Ovary (tissue), 9 donors: ENCODE measurements around the gene PEX12. TPM values are rescaled to one million over a fixed set of nuclear protein-coding genes. Genes with fewer than 3 reads are reported as not detected.
A peak's percentile ranks its signal among the peaks of the same experiment; 100 is the strongest.
"Not testable (repeated sequence)": the region's sequence is repeated elsewhere in the genome, so short reads cannot be mapped to it uniquely, and the experiment has no call there.

Experiments
- DNase-seq, 5 donors: peaks; one replicate each; pipeline ENCODE4 v3.0.0-alpha.2; 2019 to 2020
- H3K27ac ChIP-seq, 2 donors: fragments of 200-600 bp; one replicate each; pipeline versions ENCODE4 v1.5.1 to v1.8.0; 2019 to 2022
- H3K27me3 ChIP-seq: fragments of 200-600 bp; one replicate; pipeline ENCODE4 v1.8.0; 2022
- H3K36me3 ChIP-seq: fragments of 200-600 bp; sonication (generic); one replicate; pipeline ENCODE4 v1.5.1; 2019
- H3K4me1 ChIP-seq: one replicate; pipeline ENCODE4 v1.8.1; 2013; ENCODE audit warnings: mild to moderate bottlenecking, moderate library complexity; ENCODE audit not compliant: insufficient read depth
- H3K4me3 ChIP-seq: fragments of 200-600 bp; sonication (generic); one replicate; pipeline ENCODE4 v1.5.1; 2017
- H3K9me3 ChIP-seq, 2 donors: fragments of 200-600 bp in 1 of 2; sonication (generic) in 1 of 2; one replicate each; pipeline versions ENCODE4 v1.5.1 to v1.8.1; 2013 to 2019; ENCODE audit warnings: mild to moderate bottlenecking in 1 of 2, moderate library complexity in 1 of 2
- CTCF ChIP-seq, 3 donors: fragments of 450-650 bp in 2 of 3; fragments of 200-600 bp in 1 of 3; IDR thresholded peaks; one replicate each; pipeline versions ENCODE4 v1.5.1 to v1.8.0; 2016 to 2022; ENCODE audit warnings: antibody characterized with exemption in 3 of 3, mild to moderate bottlenecking in 1 of 3
- EP300 ChIP-seq: sonication (generic); formaldehyde crosslinking; IDR thresholded peaks from one replicate; pipeline ENCODE4 v1.6.1; 2017; ENCODE audit warnings: antibody characterized with exemption
- POLR2A ChIP-seq: fragments of 450-650 bp; IDR thresholded peaks from one replicate; pipeline ENCODE4 v1.6.1; 2017; ENCODE audit warnings: antibody characterized with exemption, mild to moderate bottlenecking, moderate library complexity
- WGBS, 3 donors: extraction: QIAGEN DNeasy Blood & Tissue Kit in 1 of 3; methylation state at CpG; one replicate each; pipeline versions ENCODE4 v1.1.5 to v1.1.7; 2013 to 2017; 5-methylcytosine and 5-hydroxymethylcytosine counted together
- intact Hi-C, 4 donors: fragments of 100-400 bp; cut with DNase I; formaldehyde crosslinking; loops; one replicate each; pipeline versions ENCODE4 v1.11.0 to v1.15.1; 2022 to 2023
- polyA plus RNA-seq, 2 donors: library from polyadenylated mRNA; stranded (reverse); fragments of 200-250 nt in 1 of 2; fragments of 350-450 nt in 1 of 2; fragmentation: Illumina TruSeq in 1 of 2; extraction: RNeasy Lipid Tissue Mini Kit (QIAGEN cat#74804) in 1 of 2; gene quantifications; one replicate each; pipeline ENCODE4 v1.2.3, GENCODE V29; 2013 to 2014
- total RNA-seq, 7 donors: library from RNA; depleted of rRNA in 2 of 7; stranded (reverse); fragments of >200 nt in 2 of 7; fragmentation: NEBNext Ultra II Directional in 3 of 7; extraction: Animal tissue kit (Norgen Biotek cat#: 25700) in 3 of 7; gene quantifications; one replicate each; pipeline versions ENCODE4 v1.1.0 to v1.2.4, GENCODE V29; 2016 to 2023
- donor health status: DM: no; HTN: no; CAD: no; lungs with moderate emphysema.
- donor health status: DM: no; HTN: no; CAD: no.
- donor health status: Bipolar disorder and iron deficiency.
- donor health status: DM: yes; HTN: yes; CAD: no.
- donor health status: DM: no; HTN: no; CAD: no.
- donor health status: DM: yes; HTN: yes; CAD: no.

Gene PEX12
- total and polyA plus RNA-seq, 9 donors, result 4.0 to 9.8 (median 6.5) TPM

GRCh38 chr17:35617505-35617904 lies 39.1 kb upstream of the PEX12 start:
- 68 to 71% (median 68%) methylated on average over 2 of the region's 2 CpGs for WGBS, 3 donors
- intact Hi-C loops, result loop anchor here in 1 of 4 donors (10.0 kb wide), 1 partner anchor 127 kb away; no protein-coding TSS in a partner anchor
- Histone ChIP-seq H3K36me3 (no peaks in the 10 kb centered on the region), H3K4me3 (no peak overlapping the region), H3K9me3 (no peaks in the 10 kb centered on the region), H3K4me1 (no peaks in the 10 kb centered on the region), H3K27me3 (no peaks in the 10 kb centered on the region), H3K27ac (no peak overlapping the region)
- DNase-seq, result no peak
- TF ChIP-seq CTCF (IDR thresholded peaks at IDR 0.05) (no peak), POLR2A (no peak), EP300 (no peak)

GRCh38 chr17:35616536-35616935 lies 38.2 kb upstream of the PEX12 start:
- Histone ChIP-seq H3K4me3 (no peak overlapping the region), H3K27me3 (no peaks in the 10 kb centered on the region), H3K9me3 (no peaks in the 10 kb centered on the region), H3K36me3 (no peaks in the 10 kb centered on the region), H3K4me1 (no peaks in the 10 kb centered on the region), H3K27ac (no peak overlapping the region)
- intact Hi-C loops, result loop anchor here in 1 of 4 donors (10.0 kb wide), 1 partner anchor 128 kb away; no protein-coding TSS in a partner anchor
- TF ChIP-seq POLR2A (no peak), EP300 (no peak), CTCF (IDR thresholded peaks at IDR 0.05) (no peak)
- DNase-seq, result no peak
- WGBS, 3 donors, result 95 to 96% (median 95%) methylated on average over 7 of the region's 7 CpGs

GRCh38 chr17:35614810-35615209 lies 36.4 kb upstream of the PEX12 start:
- DNase-seq, result no peak
- intact Hi-C loops, result loop anchor here in 3 of 4 donors (5.0 to 10.0 kb wide), 2 partner anchors 130 to 132 kb away; no protein-coding TSS in a partner anchor
- H3K9me3 ChIP-seq, result no peaks in the 10 kb centered on the region
- 44 to 75% (median 63%) methylated on average over 3 of the region's 3 CpGs for WGBS, 3 donors
- no peak overlapping the region for H3K27ac ChIP-seq
- H3K36me3 ChIP-seq, result no peaks in the 10 kb centered on the region
- H3K4me1 ChIP-seq, result no peaks in the 10 kb centered on the region
- no peak for TF ChIP-seq POLR2A
- TF ChIP-seq CTCF (IDR thresholded peaks at IDR 0.05), result no peak
- no peak for TF ChIP-seq EP300
- H3K4me3 ChIP-seq, result no peak overlapping the region
- no peaks in the 10 kb centered on the region for H3K27me3 ChIP-seq

- Histone ChIP-seq H3K36me3 (no peaks in the 10 kb centered on the region), H3K27me3 (no peaks in the 10 kb centered on the region), H3K4me1 (no peaks in the 10 kb centered on the region), H3K4me3 (no peak overlapping the region), H3K27ac (no peak overlapping the region), H3K9me3 (no peaks in the 10 kb centered on the region)
- intact Hi-C loops, result loop anchor here in 3 of 4 donors (5.0 to 10.0 kb wide), 2 partner anchors 132 to 134 kb away; no protein-coding TSS in a partner anchor
- DNase-seq, result peak in 2 of 5 donors; percentile 35 to 46
- WGBS, 3 donors, result 77 to 84% (median 80%) methylated on average over 2 of the region's 2 CpGs
- TF ChIP-seq CTCF (IDR thresholded peaks at IDR 0.05), result no peak
- TF ChIP-seq POLR2A, result no peak
- no peak for TF ChIP-seq EP300
Measured at GRCh38 chr17:35612924-35613521, 34.7 kb upstream of the PEX12 start.

GRCh38 chr17:35610746-35611145 lies 32.4 kb upstream of the PEX12 start:
- not testable (repeated sequence) for H3K4me1 ChIP-seq, H3K36me3 ChIP-seq
- WGBS, 3 donors, result 72 to 78% (median 75%) methylated on average over 12 of the region's 12 CpGs

More at GRCh38 chr17:35610746-35611145, 32.4 kb upstream of the PEX12 start:
- not testable (repeated sequence) for H3K4me3 ChIP-seq, H3K27ac ChIP-seq, H3K9me3 ChIP-seq, H3K27me3 ChIP-seq, DNase-seq
- intact Hi-C loops, result loop anchor here in 3 of 4 donors (5.0 to 10.0 kb wide), 2 partner anchors 134 to 137 kb away; no protein-coding TSS in a partner anchor
